HG03565 (cell line): ENCODE data around the gene TUBB4A.

Experiments used
- ATAC-seq: cut with Tn5 transposase; IDR thresholded peaks from one replicate; pipeline ENCODE4 v1.9.1; 2021; ENCODE audit warnings: mild to moderate bottlenecking, moderate library complexity; ENCODE audit not compliant: unreplicated experiment

Gene TUBB4A

DNA sequence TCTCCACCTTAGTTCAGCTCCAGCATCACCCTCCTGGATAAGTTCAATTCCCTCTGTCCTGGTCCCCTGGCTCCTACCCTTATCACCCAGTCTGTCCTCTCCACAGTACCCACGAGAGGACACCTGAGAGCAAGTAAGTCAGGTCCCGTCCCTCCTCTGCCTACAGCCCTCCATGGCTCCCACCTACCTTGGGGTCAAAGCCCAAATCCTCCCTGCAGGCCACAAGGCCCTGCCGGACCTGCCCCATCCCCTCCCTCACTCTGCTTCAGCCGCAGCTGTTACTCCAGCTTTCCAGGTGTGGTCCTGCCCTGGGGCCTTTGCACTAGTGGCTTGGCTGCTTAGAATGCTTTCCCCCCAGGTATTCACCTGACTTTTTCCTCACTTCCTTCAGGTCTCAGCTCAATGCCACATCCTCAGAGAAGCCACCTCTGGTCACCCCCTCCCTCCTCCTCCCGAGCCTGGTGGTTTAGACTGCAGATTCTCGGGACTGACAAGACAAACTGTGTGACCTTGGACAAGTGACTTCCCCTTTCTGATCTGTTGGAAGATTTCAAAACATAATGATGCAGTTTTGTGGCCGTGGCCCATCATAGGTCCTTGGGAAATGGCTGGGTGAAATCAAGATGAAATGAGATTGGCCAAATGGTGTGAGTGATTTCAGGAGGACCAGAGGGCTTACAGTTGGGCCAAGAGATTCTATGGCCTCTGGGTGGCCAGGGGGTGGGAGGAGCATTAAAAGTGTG, 3.6 kb downstream of the TUBB4A start:
- ATAC-seq, result no peak

DNA sequence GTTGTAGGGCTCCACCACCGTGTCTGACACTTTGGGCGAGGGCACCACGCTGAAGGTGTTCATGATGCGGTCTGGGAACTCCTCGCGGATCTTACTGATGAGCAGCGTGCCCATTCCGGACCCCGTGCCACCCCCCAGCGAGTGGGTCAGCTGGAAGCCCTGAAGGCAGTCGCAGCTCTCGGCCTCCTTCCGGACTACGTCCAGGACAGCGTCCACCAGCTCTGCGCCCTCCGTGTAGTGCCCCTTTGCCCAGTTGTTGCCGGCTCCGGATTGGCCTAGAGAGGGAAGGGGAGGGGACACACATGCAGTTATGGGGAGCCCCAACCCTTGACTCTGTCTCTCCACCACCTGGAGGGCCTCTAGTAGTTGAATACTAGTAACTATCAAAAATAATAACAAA, 6.2 kb downstream of the TUBB4A start:
- no peak for ATAC-seq

DNA sequence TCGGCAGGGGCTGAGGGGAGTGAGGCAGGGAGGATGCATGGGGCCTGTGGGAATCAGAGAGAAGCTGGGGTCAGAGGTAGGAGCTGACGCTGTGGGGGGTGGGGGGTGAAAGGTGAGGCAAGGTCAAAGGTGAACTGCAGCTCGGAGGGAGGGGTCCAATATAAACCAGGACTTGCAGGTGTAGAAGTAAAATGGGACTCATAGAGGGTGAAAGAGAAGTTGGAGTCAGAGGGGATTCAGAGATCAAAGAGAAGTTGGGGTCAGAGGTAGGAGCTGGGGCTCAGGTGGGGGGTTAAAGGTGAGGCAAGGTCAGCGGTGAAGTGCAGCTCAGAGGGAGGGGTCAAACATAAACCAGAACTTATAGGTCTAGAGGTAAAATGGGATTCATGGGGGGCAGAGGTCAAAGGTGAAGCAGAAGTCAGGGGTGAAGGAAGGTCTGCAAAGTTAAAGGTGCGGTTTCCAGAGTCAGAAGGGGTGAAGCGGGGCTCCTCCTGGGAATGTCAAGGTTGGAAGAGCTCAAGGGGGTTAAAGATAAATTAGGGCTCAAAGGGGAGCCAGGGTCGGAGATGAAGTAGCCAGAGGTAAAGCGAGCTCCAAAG, 7.6 kb downstream of the TUBB4A start:
- ATAC-seq, result no peak

DNA sequence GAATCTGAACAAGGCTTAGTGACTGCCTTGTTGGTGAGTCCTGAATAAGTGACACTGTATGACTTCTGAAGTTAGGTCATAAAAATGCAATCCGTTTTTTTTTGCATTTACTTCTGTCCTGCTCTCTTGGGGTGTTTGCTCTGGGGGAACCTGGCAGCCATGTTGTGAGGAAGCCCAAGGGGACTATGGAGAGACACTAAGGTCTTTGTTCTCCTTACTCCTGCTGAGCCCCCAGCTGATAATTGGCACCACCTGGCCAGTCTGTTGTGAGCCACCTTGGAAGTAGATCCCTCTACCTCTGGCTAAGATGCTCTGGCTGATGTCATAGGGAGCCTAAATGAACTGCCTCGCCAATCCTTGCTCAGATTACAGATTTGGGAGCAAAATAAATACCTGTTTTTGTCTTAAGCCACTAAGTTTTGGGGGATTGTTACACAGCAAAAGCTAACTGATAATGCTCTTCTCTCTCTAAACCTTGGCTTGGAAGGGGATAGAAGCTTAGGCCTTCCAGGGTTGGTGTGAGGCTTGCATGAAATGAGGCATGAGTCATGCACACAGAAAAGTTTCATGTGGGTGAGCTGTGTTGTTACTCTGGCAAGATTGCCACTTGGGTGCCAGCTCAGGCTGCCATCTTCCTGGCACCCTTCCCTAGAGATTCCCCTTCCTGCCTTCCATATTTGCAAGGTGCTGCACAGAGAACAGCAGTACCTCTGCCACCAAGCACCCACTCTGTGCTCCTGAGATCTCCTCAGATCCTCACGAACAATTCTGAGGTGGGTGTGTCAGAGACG, 10.1 kb downstream of the TUBB4A start:
- no peak for ATAC-seq

DNA sequence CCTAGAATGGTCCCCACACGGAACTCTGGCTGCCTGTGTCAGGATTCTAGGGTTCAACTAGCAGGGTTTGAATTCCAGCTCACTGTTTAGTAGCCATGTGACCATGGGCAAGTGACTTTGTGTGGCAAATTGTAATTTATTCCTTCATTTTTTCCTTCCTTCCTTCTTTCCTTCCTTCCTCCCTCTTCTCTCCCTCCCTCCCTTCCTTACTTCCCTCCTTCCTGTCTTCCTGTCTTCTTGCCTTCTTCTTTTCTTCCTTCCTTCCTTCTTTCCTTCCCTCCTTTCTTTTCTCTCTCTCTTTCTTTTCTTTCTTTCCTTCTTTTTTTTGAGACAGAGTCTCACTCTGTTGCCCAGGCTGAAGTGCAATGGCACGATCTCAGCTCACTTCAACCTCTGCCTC, 12.0 kb downstream of the TUBB4A start:
- no peak for ATAC-seq

DNA sequence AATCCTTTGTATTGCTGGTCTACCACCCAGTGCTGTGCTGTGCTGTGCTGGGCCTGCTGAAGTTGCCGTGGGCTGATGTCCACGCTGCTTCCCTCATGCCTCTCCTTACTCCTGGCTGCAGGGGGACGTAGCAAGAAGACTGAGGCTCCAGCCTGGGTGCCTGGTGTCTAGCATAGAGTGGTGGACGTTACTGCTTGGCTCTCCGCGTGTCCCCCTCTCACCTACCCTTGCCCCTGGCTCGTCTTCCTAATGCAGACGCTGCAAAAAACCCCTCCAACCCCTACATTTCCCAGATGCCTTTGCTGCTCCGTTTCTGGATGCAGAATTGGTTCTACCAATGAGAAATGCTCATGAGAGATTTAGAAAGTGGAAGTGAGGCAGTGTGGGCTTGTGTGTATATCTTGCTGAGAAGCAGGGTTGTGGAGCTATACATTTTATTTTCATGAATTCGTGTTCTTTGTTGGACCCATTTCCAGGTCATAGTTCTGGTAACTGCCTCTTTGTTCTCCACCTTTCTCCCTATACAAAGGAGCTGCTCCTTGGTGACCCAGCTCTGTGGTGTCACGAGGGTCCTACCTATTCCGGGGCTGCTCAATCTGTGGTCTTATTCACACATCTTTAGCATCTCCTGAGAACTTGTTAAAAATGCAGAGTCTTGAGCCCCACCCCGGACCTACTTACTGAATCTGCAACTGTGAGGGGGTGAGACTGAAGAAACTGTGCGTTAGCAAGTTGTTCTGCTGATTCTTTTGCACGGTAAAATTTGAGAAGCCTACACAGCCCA, 12.6 kb downstream of the TUBB4A start:
- ATAC-seq, result no peak

DNA sequence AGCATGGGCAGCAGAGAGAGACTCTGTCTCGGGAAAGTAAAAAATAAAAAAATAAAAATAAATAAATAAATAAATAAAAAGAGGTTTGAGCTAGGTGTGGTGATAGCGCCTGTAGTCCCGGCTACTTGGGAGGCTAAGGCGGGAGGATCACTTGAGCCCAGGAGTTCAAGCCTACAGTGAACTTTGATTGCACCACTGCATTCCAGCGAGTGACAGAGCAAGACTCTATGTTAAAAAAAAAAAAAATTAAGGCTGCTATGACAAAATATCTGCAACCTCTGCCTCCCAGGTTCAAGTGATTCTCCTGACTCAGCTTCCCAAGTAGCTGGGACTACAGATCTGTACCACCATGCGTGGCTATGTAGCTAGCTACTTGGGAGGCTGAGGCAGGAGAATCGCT, 17.3 kb downstream of the TUBB4A start:
- ATAC-seq, result no peak

DNA sequence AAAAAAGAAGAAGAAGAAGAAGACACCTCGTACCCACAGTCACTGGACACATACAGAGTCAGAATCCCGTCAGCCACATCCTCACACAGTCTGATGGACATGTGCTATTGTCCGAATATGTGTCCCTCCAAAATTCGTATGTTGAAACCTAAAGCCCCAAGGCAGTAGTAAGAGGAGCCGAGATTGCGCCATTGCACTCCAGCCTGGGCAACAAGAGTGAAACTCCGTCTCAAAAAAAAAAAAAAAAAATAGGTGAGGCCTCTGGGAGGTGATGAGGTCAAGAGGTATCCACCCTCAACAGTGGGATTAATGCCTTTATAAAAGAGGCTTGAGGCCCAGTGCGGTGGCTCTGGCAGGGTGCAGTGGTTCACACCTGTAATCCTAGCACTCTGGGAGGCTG, 17.9 kb downstream of the TUBB4A start:
- no peak for ATAC-seq

DNA sequence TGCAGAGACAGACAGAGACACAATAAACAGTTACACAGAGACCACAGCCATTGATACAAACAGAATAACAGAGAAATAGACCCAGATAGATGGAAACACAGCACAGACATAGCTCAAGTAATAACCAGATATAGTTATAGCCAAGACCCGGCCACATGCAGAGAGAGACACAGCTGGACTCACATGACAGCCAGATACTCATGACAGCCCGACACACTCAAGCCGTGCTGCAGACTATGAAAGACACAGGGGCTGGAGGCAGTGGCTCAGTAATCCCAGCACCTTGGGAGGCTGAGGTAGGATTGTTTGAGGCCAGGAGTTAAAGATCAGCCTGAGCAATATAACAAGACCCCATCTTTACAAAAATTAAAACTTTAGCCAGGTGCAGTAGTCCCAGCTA, 18.9 kb downstream of the TUBB4A start:
- ATAC-seq, result no peak

DNA sequence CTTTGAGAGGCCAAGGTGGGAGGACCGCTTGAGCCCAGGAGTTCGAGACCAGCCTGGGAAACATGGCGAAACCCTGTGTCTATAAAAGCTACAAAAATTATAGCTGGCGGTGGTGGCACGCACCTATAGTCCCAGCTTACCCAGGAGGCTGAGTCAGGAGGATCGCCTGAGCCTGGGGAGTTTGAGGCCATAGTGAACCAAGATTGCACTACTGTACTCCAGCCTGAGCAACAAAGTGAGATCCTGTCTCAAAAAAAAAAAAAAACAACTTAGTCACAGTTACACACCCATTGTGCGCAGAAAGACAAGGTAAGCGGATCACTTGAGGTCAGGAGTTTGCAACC, 19.8 kb downstream of the TUBB4A start:
- no peak for ATAC-seq

DNA sequence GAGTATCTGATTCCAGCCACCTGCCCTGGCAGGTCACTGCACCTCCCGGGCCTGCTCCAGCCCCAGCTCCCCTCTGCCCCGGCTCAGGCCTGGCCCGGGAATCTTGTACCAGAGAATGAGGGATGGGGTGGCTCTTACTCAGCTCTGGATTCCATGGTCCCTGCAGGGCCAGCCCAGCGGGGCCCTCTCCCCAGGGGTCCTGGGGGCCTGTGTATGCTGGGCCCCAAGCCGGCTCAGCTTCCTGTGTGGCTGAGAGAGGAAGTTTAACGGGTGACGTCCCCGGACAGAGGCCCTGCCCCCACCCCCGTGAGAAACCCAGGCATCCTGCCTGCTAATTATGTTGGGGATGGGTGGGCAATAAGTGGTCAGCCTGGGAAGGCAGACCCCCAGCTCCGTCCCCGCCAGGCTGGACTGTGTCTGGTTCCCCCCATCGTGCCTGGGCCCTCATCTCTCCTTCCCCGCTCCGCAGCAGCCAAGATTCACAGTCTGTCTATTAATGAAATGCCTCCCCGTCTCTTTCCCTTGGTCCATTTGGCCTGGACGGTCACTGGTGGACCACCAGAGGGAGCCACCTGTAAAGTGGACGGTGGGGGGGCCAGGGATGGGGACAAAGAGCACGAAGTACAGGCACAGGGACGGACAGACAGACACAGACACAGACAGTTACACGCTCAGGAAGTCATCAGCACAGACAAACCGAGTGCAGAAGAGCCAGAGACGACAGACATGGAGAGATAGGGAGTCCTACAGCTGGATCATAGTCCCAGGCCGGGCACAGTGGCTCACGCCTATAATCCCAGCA, 20.4 kb downstream of the TUBB4A start, which contains the start of gene DENND1C:
TSS of gene DENND1C (minus strand) at position 247 of the 802 bp plus-strand sequence. CDS start at position 155, 92 bp downstream.
- no peak for ATAC-seq

DNA sequence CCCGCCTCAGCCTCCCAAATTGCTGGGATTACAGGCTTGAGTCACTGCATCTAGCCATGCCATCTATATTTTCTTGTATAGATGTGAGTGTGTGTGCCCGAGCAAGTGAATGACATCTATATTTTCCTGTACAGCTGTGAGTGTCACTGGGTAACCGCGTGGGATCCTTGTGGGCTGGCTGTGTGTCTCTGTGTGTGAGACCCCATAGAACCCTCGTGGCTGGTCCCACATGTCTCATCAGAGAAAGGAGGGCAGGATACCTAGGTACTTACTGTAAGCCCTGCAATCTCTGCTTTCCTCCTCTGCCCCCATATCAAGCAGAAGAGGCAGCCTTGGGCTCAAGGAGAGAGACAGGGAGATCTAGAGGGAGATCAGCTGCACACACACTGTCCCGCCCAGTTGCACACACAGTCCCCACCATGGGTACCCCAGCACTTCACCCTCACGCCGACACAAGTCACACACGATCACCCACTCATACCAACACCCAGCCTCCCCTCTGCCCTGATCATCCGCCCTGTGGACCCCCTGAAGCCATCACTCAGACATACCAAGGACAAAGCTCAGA, 21.2 kb downstream of the TUBB4A start:
- ATAC-seq, result no peak

DNA sequence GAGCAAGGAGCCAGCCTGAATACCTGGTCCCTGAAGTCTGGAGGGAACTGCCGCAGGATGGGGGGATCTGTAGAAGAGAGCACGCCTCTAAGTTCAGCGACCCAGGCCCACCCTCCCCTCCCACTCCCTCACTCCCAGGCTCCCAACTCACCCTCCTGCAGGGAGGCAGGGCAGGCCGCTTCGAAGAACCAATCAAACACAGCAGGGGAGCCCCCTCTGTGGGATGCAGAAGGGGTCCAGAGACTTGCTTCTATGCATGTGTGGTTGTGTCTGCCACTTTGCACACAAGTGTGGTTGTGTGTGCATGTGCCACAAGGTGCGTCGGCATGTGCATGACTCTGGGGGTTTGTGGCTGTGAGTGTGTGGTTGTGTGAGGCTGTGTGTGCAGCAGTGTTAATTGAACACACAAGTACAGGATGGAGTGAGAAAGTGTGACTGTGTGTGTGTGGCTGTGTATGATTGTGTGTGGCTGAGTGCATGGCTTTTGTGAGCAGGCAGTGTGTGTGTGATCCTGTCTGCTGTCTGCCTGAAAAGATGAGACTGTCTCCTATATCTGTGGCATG, 22.2 kb downstream of the TUBB4A start:
- ATAC-seq, result no peak

DNA sequence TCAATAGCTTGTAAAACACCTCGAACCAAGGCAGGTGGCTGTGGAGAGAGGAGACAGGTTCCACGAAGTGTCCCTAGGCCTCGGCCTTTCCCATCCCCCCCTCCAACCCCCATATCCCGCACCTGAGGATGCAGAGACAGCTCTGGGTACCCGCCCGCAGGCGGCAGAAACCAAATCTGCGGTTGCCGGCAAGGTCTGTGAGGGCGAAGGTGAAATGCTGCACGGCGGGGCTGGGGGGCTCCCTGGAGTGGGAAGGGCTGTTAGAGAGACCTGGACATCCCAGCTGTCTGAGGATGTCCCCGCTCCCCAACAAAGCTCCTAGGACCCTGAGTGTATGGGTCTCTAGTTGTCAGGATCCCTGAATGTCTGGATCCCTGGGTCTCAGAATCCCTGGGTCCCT, 23.3 kb downstream of the TUBB4A start:
- ATAC-seq, result no peak

DNA sequence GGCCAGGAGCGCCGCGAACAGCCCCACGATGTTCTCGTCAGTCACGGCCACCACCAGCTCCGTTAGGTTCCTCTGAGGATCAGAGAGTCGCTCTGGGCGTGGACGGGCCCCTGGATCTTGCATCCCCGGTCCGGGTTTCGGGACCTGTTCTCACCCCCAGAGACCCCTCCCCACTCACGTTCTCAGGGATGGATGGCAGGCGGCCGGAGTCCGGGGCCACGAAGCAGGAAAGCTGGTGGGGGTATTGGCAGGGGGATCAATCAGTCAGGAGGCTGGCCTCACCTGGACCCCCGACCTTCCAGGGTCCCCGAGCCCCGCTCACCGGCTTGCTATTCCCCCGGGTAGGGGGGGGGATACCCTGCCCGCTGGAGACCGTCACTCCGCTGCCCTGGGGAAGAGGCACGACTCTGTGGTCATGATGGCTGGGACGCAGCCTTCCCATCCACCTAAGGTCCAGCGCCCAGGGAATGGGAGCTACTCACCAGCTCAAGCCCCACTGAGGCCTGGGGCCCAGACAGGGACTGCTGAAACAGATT, 25.1 kb downstream of the TUBB4A start:
- ATAC-seq, result no peak

DNA sequence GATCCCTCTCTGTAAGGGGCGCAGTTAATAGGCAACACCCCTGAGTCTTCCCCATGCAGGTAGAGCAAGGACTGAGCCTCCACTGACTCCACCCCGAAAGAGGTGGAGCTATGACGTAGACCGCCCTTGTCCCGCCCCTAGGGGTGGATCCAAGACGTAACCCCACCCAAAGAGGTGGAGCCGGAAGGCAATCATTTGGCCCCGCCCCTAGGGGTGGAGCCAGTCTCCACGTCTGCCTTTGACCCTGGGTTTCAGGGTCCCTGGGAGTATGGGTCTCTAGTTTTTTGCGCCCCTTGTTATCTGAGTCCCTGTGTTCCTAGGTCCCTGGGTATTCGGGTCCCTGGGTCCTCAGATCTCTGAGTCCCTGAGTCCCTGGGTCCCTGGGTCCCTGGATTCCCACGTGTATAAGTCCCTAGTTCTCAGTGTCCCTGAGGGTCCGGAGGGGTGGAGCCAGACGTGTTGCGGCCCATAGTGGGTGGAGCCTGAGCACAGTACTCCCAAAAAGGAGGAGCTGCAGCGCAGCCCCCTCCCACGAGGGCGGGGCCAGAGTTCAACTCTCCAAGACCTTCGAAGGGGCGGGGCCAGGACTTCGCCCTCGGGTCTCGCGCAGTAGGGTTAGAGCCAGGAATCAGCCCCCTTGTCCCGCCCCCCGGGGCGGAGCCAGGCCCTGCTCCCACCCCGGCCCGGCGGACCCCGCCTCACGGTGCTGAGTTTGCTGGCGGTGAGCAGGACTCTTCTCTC, 25.8 kb downstream of the TUBB4A start:
- ATAC-seq, result no peak

DNA sequence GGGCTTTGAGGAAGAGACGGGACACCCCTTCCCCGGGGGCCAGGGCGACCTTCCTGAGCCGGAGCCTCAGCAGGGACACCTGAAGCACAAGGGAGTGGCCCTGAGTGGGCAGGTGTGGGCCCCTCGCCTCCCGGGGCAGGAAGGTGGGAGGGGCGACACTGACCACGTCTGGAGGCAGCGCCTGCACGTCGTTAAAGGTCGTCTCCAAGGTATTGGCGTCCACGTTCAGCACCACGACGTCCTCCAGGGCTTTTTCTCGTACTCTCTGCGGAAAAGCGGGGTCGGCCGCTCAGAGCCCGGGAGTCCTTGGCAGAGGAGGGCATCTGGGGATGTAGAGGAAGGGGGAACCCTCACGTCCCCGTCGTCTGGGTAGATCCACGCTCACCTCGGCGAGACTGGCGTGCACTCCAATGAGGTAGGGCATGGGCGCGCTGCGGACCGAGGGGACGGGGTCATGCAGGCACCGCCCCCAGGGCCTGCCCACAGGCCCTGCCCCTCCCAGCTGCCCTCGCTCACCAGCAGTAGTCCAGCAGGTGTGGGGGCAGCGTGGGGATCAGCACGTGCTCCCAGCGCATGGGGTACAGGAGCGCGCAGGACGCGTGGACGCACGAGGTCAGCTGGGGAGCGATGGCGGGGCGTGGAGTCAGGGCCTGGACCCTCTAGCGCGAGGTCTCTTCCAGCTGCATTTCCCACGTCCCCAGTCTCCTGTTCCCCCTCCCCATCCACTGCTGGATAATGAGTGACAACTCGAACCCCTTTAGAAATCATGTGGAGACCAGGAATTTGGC, 26.6 kb downstream of the TUBB4A start:
- ATAC-seq, result no peak

DNA sequence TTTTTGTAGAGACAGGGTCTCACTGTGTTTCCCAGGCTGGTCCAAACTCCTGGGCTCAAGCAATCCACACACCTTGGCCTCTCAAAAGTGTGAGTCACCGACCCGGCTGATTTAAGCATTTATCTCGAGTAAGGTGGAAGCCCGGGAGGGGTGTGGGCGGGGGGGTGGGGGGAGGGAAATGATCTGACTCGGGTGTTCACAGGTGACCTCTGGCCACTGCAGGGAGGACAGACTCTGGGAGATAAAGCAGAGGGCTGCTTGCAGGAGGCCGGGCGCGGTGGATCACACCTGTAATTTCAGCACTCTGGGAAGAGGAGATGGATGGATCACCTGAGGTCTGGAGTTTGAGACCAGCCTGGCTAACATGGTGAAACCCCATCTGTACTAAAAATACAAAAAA, 28.5 kb downstream of the TUBB4A start:
- no peak for ATAC-seq
